OCI-LY7 (cell line): ENCODE data around the gene GNPTG. TPM values are rescaled to one million over a fixed set of nuclear protein-coding genes. Genes with fewer than 3 reads are reported as not detected.

Experiments
- BruUV-seq: library from RNA; stranded (reverse); fragments of 400-500 nt; replicated peaks from 2 replicates; lab custom pipeline; 2021; lab: Mats Ljungman, UMichigan
- CTCF ChIA-PET: fragments of 300-600 bp; sonication (Branson Sonifier 250); formaldehyde crosslinking; loops from one replicate; lab custom pipeline; 2022; ENCODE audit warnings: antibody characterized with exemption; ENCODE audit not compliant: unreplicated experiment; lab: Charles Lee
- POLR2A ChIA-PET: fragments of 300-600 bp; sonication (Branson Sonifier 250); formaldehyde crosslinking; loops from one replicate; lab custom pipeline; 2022; ENCODE audit warnings: antibody characterized with exemption; lab: Charles Lee
- DNase-seq: peaks from one replicate; pipeline ENCODE4 v3.0.0-alpha.2; 2015; ENCODE audit warnings: low spot score
- H2AFZ ChIP-seq: fragments of 200-600 bp; sonication (generic), shearing (Covaris generic); 2 replicates; pipeline ENCODE4 v1.6.1; 2014; ENCODE audit warnings: mild to moderate bottlenecking, antibody characterized with exemption, low read length, moderate library complexity
- H3K27ac ChIP-seq: fragments of 200-600 bp; sonication (generic); 2 replicates; pipeline ENCODE4 v1.5.1; 2014; ENCODE audit warnings: mixed run types, low read depth, mild to moderate bottlenecking, moderate library complexity, low read length, inconsistent platforms; ENCODE audit not compliant: poor library complexity, severe bottlenecking
- H3K36me3 ChIP-seq: fragments of 200-600 bp; sonication (generic); 2 replicates; pipeline ENCODE4 v1.6.1; 2014; ENCODE audit warnings: mild to moderate bottlenecking, antibody characterized with exemption, low read length, moderate library complexity, mixed read lengths; ENCODE audit not compliant: insufficient read depth
- H3K4me1 ChIP-seq: fragments of 200-600 bp; sonication (generic); 2 replicates; pipeline ENCODE4 v1.5.1; 2014; ENCODE audit warnings: mild to moderate bottlenecking, low read length; ENCODE audit not compliant: insufficient read depth, poor library complexity, severe bottlenecking
- H3K4me2 ChIP-seq: fragments of 200-600 bp; sonication (generic); 2 replicates; pipeline ENCODE4 v1.6.1; 2014; ENCODE audit warnings: mild to moderate bottlenecking, low read length
- H3K4me3 ChIP-seq: fragments of 200-600 bp; sonication (generic); 2 replicates; pipeline ENCODE4 v1.5.1; 2014; ENCODE audit warnings: mild to moderate bottlenecking, low read depth, low read length; ENCODE audit not compliant: poor library complexity, severe bottlenecking
- H3K79me2 ChIP-seq: fragments of 200-600 bp; sonication (generic); 2 replicates; pipeline ENCODE4 v1.6.1; 2016; ENCODE audit warnings: low read depth, mild to moderate bottlenecking, low read length, moderate library complexity, mixed read lengths; ENCODE audit not compliant: insufficient read depth
- H3K9me2 ChIP-seq: fragments of 200-600 bp; sonication (generic); 2 replicates; pipeline ENCODE4 v1.6.1; 2016; ENCODE audit warnings: mild to moderate bottlenecking, low read length, mixed read lengths; ENCODE audit not compliant: insufficient read depth
- H3K9me3 ChIP-seq: fragments of 200-600 bp; sonication (generic); 2 replicates; pipeline ENCODE4 v1.6.1; 2014; ENCODE audit warnings: mild to moderate bottlenecking, mixed run types, low read length, mixed read lengths
- H4K20me1 ChIP-seq: fragments of 200-600 bp; sonication (generic); 2 replicates; pipeline ENCODE4 v1.6.1; 2014; ENCODE audit warnings: mild to moderate bottlenecking, antibody characterized with exemption, low read length, moderate library complexity, mixed read lengths; ENCODE audit not compliant: insufficient read depth
- EZH2phosphoT487 ChIP-seq: fragments of 200-600 bp; sonication (generic); IDR thresholded peaks from 2 replicates; pipeline ENCODE4 v1.6.1; 2018; ENCODE audit warnings: low read depth, borderline replicate concordance, mild to moderate bottlenecking, mixed run types, antibody characterized with exemption, low read length, moderate library complexity, mixed read lengths
- intact Hi-C: fragments of 100-400 bp; cut with micrococcal nuclease; formaldehyde crosslinking; loops from one replicate; pipeline ENCODE4 v1.10.0; 2022; ENCODE audit not compliant: unreplicated experiment
- total RNA-seq, 2 experiments: library from RNA; depleted of rRNA in 1 of 2; stranded (reverse); fragments of >200 nt in 1 of 2; shearing (Covaris generic) in 1 of 2; gene quantifications; 2 replicates each; pipeline ENCODE4 v1.2.3, GENCODE V29; 2014 to 2022
- TF ChIP-seq, protein P1 (sequence below): fragments of 200-600 bp; sonication (generic); conservative IDR thresholded peaks from 2 replicates; pipeline ENCODE4 v1.5.1; 2014; ENCODE audit warnings: mild to moderate bottlenecking, antibody characterized with exemption, low read length, moderate library complexity, mixed read lengths

GNPTG gene
- total RNA-seq, 2 experiments from 2014 or later: 21.3 to 24.1 TPM

GRCh38 chr16:1347286-1347855 is 4.4 kb upstream of the GNPTG start:
- no TSS peak for BruUV-seq
- H3K4me1 ChIP-seq: peaks cover 20% of the 10 kb centered on the region
- ChIA-PET CTCF (no interaction called here), POLR2A (no interaction called here)
- peaks cover 15% of the 10 kb centered on the region; the same call in 1 of the 2 replicates for H3K36me3 ChIP-seq
- no peak overlapping the region for H3K4me3 ChIP-seq
- peaks cover 10% of the 10 kb centered on the region for H3K79me2 ChIP-seq
- H2AFZ ChIP-seq: no peak overlapping the region
- no peaks in the 10 kb centered on the region for H3K9me3 ChIP-seq
- intact Hi-C loops: no loop called here
- DNase-seq: no peak
- H3K9me2 ChIP-seq: no peaks in the 10 kb centered on the region
- H4K20me1 ChIP-seq: no peaks in the 10 kb centered on the region
- TF ChIP-seq, protein P1, sequence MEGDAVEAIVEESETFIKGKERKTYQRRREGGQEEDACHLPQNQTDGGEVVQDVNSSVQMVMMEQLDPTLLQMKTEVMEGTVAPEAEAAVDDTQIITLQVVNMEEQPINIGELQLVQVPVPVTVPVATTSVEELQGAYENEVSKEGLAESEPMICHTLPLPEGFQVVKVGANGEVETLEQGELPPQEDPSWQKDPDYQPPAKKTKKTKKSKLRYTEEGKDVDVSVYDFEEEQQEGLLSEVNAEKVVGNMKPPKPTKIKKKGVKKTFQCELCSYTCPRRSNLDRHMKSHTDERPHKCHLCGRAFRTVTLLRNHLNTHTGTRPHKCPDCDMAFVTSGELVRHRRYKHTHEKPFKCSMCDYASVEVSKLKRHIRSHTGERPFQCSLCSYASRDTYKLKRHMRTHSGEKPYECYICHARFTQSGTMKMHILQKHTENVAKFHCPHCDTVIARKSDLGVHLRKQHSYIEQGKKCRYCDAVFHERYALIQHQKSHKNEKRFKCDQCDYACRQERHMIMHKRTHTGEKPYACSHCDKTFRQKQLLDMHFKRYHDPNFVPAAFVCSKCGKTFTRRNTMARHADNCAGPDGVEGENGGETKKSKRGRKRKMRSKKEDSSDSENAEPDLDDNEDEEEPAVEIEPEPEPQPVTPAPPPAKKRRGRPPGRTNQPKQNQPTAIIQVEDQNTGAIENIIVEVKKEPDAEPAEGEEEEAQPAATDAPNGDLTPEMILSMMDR: no peak
- TF ChIP-seq EZH2phosphoT487: no peak
- H3K4me2 ChIP-seq: no peak overlapping the region
- no peak overlapping the region for H3K27ac ChIP-seq

DNA sequence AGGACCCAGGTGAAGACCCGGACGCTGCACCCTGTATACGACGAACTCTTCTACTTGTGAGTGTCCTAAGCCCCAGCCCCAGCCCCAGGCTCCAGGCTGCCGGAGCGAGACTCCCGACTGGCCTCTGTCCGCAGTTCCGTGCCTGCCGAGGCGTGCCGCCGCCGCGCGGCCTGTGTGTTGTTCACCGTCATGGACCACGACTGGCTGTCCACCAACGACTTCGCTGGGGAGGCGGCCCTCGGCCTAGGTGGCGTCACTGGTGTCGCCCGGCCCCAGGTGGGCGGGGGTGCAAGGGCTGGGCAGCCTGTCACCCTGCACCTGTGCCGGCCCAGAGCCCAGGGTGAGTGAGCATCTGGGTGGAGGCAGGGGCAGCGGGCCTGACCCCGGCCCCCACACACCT is 3.8 kb upstream of the GNPTG start:
- Histone ChIP-seq H3K9me2 (no peaks in the 10 kb centered on the region), H3K4me1 (peaks cover 21% of the 10 kb centered on the region), H3K4me2 (no peak overlapping the region), H3K4me3 (no peak overlapping the region), H2AFZ (no peak overlapping the region), H3K79me2 (peaks cover 15% of the 10 kb centered on the region), H3K36me3 (peaks cover 15% of the 10 kb centered on the region; the same call in 1 of the 2 replicates), H3K9me3 (no peaks in the 10 kb centered on the region), H4K20me1 (no peaks in the 10 kb centered on the region), H3K27ac (no peak overlapping the region)
- intact Hi-C loops: no loop called here
- no peak for TF ChIP-seq EZH2phosphoT487
- TF ChIP-seq, protein P1: no peak
- BruUV-seq: no TSS peak
- POLR2A ChIA-PET: no interaction called here
- CTCF ChIA-PET: no interaction called here
- no peak for DNase-seq

DNA sequence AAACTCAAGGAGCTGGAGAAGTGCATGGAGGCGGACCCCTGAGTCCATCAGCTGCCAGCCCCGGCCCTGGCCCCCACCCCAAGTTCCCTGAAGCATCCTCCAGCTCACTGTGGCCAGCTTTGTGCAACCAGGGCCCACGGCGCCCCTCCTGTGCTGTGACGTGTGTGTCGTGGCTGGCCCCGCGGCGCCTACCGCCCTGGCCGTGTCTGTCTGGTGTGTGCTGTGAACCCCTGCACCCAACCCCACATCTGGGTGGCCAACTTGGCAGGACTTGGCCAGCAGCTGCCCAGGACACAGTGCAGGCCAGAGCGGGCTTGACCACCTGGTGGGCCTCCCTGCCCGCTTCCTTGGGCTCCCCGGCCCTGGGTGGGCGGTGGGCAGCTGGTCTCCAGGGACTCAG is 3.3 kb upstream of the GNPTG start:
- Histone ChIP-seq H3K4me1 (peaks cover 18% of the 10 kb centered on the region), H3K36me3 (peaks cover 15% of the 10 kb centered on the region; the same call in 1 of the 2 replicates), H3K4me3 (no peak overlapping the region), H4K20me1 (no peaks in the 10 kb centered on the region), H3K9me2 (no peaks in the 10 kb centered on the region), H2AFZ (no peak overlapping the region), H3K4me2 (no peak overlapping the region), H3K27ac (no peak overlapping the region), H3K79me2 (peaks cover 15% of the 10 kb centered on the region), H3K9me3 (no peaks in the 10 kb centered on the region)
- DNase-seq: no peak
- no TSS peak for BruUV-seq
- intact Hi-C loops: no loop called here
- no peak for TF ChIP-seq EZH2phosphoT487
- TF ChIP-seq, protein P1: no peak
- CTCF ChIA-PET: no interaction called here
- POLR2A ChIA-PET: no interaction called here
